Measurements from ENCODE around the gene AP2S1. TPM values are rescaled to one million over a fixed set of nuclear protein-coding genes. Genes with fewer than 3 reads are reported as not detected.
A peak's percentile ranks its signal among the peaks of the same experiment; 100 is the strongest.
"Not testable (repeated sequence)": the region's sequence is repeated elsewhere in the genome, so short reads cannot be mapped to it uniquely, and the experiment has no call there.

AP2S1 gene
- total and polyA plus RNA-seq, 2 donors = 43.5 to 117 TPM

DNA sequence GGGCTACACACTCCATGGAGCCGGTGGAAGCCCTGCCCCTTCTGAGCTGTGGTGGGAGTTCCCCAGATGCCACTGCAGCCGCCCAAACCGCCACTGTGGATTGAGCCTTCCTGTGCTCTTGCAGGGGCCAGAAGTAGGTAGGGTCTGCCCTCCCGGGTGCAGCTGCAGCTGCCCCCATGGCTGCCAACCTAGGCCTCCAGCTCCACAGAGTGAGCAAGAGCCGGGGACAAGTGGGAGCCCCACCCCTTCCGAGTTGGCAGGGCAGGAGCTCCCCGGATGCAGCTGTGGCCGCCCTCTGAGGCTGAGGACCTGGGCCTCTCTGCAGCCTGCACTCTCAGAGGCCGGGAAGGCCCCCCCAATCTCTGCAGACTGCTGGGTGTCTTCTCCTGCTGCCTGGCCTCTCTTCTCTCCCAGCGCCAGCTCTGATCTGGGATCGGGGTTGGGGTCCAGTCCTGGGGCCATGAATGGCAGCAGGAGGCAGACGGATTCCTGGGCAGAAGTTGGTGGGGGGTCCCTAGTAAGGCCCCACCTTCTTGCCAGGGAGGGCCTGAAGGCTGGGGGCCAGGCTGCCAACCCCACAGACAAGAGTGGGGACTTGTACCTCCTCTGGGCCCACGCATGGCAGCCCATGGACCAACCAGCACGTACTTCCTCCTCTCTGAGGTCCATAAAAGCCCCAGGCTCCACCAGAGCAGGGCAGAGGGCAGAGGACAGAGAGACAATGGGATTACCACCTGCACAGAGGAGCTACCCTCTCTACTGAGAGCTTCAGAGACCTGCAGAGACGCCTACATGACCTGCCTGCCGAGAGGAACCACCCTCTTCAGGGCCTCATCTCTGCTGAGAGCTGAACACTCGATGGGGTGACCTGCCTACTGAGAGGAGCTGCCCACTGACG lies 28.9 kb downstream of the AP2S1 start:
- 69% methylated on average over 18 of the region's 18 CpGs for WGBS
- no peaks in the 10 kb centered on the region for H3K4me1 ChIP-seq (ENCODE audit: insufficient read depth)
- no peak overlapping the region for H3K27ac ChIP-seq (ENCODE audit: low read depth)
- no peak for DNase-seq (ENCODE audit: extremely low spot score)
- no peaks in the 10 kb centered on the region for H3K36me3 ChIP-seq (ENCODE audit: insufficient read depth)
- H3K4me3 ChIP-seq (ENCODE audit: low read depth, low read length) = no peak overlapping the region

DNA sequence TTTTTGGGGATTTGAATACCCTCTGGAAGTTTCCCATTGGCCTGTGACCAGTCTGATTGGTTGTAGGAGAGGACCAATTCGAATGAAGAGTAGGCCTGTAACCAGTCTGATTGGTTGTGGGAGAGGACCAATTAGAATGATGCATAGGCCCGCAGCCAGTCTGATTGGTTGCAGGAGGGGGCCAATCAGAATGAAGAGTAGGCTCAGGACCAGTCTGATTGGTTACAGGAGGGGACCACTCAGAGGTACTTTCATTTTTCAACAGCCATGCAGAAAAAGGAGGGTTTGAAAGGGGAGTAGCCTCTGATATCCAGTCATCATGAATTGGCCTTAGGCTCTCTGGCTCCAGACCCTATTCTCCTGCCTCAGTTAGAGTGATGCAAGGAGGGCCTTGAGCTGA lies 31.8 kb downstream of the AP2S1 start:
- DNase-seq (ENCODE audit: extremely low spot score) = no peak
- H3K4me1 ChIP-seq (ENCODE audit: insufficient read depth) = no peaks in the 10 kb centered on the region
- no peak overlapping the region for H3K4me3 ChIP-seq (ENCODE audit: low read depth, low read length)
- H3K27ac ChIP-seq (ENCODE audit: low read depth) = no peak overlapping the region
- 87% methylated on average over 2 of the region's 2 CpGs for WGBS
- no peaks in the 10 kb centered on the region for H3K36me3 ChIP-seq (ENCODE audit: insufficient read depth)

GRCh38 chr19:46815833-46816627 lies 34.6 kb downstream of the AP2S1 start:
- WGBS = 74% methylated on average over 18 of the region's 18 CpGs
- no peak overlapping the region for H3K4me3 ChIP-seq (ENCODE audit: low read depth, low read length)

GRCh38 chr19:46813839-46814358 lies 36.7 kb downstream of the AP2S1 start:
- Histone ChIP-seq H3K4me3 (ENCODE audit: low read depth, low read length) (no peak overlapping the region), H3K36me3 (ENCODE audit: insufficient read depth) (no peaks in the 10 kb centered on the region), H3K27ac (ENCODE audit: low read depth) (no peak overlapping the region), H3K4me1 (ENCODE audit: insufficient read depth) (no peaks in the 10 kb centered on the region)
- 31% methylated on average over 7 of the region's 7 CpGs for WGBS
- peak; percentile 60 for DNase-seq (ENCODE audit: extremely low spot score)

More at GRCh38 chr19:46815833-46816627, 34.6 kb downstream of the AP2S1 start:
- Histone ChIP-seq H3K27ac (ENCODE audit: low read depth) (no peak overlapping the region), H3K4me1 (ENCODE audit: insufficient read depth) (no peaks in the 10 kb centered on the region), H3K36me3 (ENCODE audit: insufficient read depth) (no peaks in the 10 kb centered on the region)
- no peak for DNase-seq (ENCODE audit: extremely low spot score)

DNA sequence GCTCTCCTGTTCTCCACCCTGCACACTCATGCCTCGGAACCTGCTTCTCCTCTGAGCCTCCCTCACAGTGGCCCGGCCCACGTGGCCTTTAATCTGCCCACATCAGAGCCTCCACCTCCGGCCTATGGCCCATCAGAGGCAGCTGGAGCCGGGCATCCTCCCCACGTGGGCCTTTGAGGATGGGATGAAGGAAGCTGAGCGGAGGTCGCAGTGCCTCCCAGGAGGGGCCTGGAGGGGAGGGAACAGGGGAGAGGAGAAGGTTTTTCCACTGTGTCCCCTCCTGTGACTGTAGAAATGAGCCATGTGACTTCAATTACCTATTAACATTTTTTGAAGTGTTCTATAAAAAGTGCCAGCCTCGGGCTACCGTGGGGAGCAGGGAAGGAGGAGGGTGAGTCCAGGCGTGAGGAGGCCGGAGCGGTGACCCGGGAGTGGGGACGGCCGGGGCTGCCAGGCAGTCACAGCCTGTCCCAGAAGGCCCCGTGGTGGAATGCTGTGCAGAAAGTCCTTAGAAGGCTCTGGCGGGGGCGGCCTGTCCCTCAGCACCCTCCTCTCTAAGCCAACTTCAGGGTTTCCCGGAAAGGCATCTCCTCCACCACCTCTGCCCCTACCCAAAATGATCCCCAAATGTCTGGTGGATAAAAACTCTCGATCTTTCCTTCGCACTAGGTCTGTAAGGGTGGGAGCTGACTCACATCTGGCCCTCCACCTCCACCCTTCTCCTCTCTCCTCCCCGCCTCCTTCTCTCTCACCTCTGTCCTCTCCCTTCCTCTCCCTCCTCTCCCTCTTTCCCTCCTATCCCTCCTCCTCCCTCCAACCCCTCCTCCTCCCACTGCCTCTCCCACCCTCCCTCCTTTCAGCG lies 37.4 kb downstream of the AP2S1 start:
- no peaks in the 10 kb centered on the region for H3K4me1 ChIP-seq (ENCODE audit: insufficient read depth)
- H3K4me3 ChIP-seq (ENCODE audit: low read depth, low read length) = no peak overlapping the region
- DNase-seq (ENCODE audit: extremely low spot score) = no peak
- 70% methylated on average over 24 of the region's 24 CpGs for WGBS
- H3K36me3 ChIP-seq (ENCODE audit: insufficient read depth) = no peaks in the 10 kb centered on the region
- H3K27ac ChIP-seq (ENCODE audit: low read depth) = no peak overlapping the region

- H3K4me3 ChIP-seq (ENCODE audit: low read depth, low read length) = no peak overlapping the region
- H3K36me3 ChIP-seq (ENCODE audit: insufficient read depth) = no peaks in the 10 kb centered on the region
- H3K4me1 ChIP-seq (ENCODE audit: insufficient read depth) = no peaks in the 10 kb centered on the region
- DNase-seq (ENCODE audit: extremely low spot score) = no peak
- no peak overlapping the region for H3K27ac ChIP-seq (ENCODE audit: low read depth)
- WGBS = 93% methylated on average over 13 of the region's 13 CpGs
These were observed 40.9 kb downstream of the AP2S1 start for GRCh38 chr19:46809534-46810272.

DNA sequence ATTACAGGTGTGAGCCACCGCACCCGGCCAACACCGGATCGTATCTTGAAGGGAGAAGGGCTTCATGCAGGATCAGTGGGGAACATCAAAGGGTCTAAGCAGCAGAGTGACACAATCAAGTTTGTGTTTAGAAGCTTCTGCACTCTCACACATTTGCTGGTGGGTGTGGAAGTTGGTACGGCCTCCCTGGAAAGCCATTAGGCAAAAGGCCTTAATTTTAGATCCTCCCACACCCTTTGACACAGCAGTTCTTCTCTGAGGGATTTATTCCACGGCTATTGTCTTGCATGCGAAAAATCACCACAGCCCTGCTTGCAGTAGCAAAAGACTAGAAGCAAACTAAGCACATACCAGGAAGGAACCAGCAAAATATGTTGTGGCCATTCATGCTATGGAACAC lies 44.0 kb downstream of the AP2S1 start:
- Histone ChIP-seq H3K4me1 (ENCODE audit: insufficient read depth) (no peaks in the 10 kb centered on the region), H3K4me3 (ENCODE audit: low read depth, low read length) (no peak overlapping the region), H3K36me3 (ENCODE audit: insufficient read depth) (no peaks in the 10 kb centered on the region), H3K27ac (ENCODE audit: low read depth) (no peak overlapping the region)
- WGBS = 83% methylated on average over 7 of the region's 7 CpGs
- no peak for DNase-seq (ENCODE audit: extremely low spot score)

- DNase-seq (ENCODE audit: extremely low spot score); H3K4me1 ChIP-seq (ENCODE audit: insufficient read depth); H3K4me3 ChIP-seq (ENCODE audit: low read depth, low read length); H3K27ac ChIP-seq (ENCODE audit: low read depth); H3K36me3 ChIP-seq (ENCODE audit: insufficient read depth): not testable (repeated sequence)
- WGBS = 98% methylated on average over 4 of the region's 4 CpGs
These were observed 46.2 kb downstream of the AP2S1 start for GRCh38 chr19:46804432-46804831.

- DNase-seq (ENCODE audit: extremely low spot score) = no peak
- 68% methylated on average over 2 of the region's 2 CpGs for WGBS
- no peak overlapping the region for H3K27ac ChIP-seq (ENCODE audit: low read depth)
- no peaks in the 10 kb centered on the region for H3K4me1 ChIP-seq (ENCODE audit: insufficient read depth)
- H3K36me3 ChIP-seq (ENCODE audit: insufficient read depth) = no peaks in the 10 kb centered on the region
- H3K4me3 ChIP-seq (ENCODE audit: low read depth, low read length) = no peak overlapping the region
These were observed 47.1 kb downstream of the AP2S1 start for GRCh38 chr19:46803555-46803954.

- Histone ChIP-seq H3K4me1 (ENCODE audit: insufficient read depth) (no peaks in the 10 kb centered on the region), H3K27ac (ENCODE audit: low read depth) (no peak overlapping the region), H3K4me3 (ENCODE audit: low read depth, low read length) (no peak overlapping the region), H3K36me3 (ENCODE audit: insufficient read depth) (no peaks in the 10 kb centered on the region)
- 91% methylated on average over 5 of the region's 5 CpGs for WGBS
- DNase-seq (ENCODE audit: extremely low spot score) = no peak
These were observed 48.5 kb downstream of the AP2S1 start for GRCh38 chr19:46802152-46802551.

DNA sequence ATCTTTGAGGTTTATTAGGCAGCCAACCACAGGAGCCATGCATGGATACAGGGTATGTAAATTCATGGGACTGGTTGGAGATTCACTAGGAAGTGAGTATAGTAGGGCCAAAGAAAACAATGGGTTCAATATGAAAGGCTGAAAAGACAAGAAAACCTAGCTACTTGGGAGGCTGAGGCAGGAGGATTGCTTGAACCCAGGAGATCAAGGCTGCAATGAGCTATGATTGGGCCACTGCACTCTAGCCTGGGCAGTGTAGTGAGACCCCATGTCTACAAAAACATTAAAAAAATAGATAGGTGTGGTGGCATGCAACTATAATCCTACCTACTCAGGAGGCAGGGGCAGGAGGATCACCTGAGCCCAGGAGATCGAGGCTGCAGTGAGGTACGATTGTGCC lies 51.9 kb downstream of the AP2S1 start:
- H3K27ac ChIP-seq (ENCODE audit: low read depth) = no peak overlapping the region
- no peaks in the 10 kb centered on the region for H3K4me1 ChIP-seq (ENCODE audit: insufficient read depth)
- H3K4me3 ChIP-seq (ENCODE audit: low read depth, low read length) = no peak overlapping the region
- no peak for DNase-seq (ENCODE audit: extremely low spot score)
- 96% methylated on average over 2 of the region's 2 CpGs for WGBS
- no peaks in the 10 kb centered on the region for H3K36me3 ChIP-seq (ENCODE audit: insufficient read depth)

GRCh38 chr19:46797881-46798280 lies 52.8 kb downstream of the AP2S1 start:
- no peak overlapping the region for H3K27ac ChIP-seq (ENCODE audit: low read depth)
- WGBS = 100% methylated on average over 1 of the region's 1 CpG

More at GRCh38 chr19:46797881-46798280, 52.8 kb downstream of the AP2S1 start:
- no peaks in the 10 kb centered on the region for H3K36me3 ChIP-seq (ENCODE audit: insufficient read depth)
- DNase-seq (ENCODE audit: extremely low spot score) = no peak
- no peak overlapping the region for H3K4me3 ChIP-seq (ENCODE audit: low read depth, low read length)
- H3K4me1 ChIP-seq (ENCODE audit: insufficient read depth) = no peaks in the 10 kb centered on the region
